ENCODE results near the gene ZNF584.
"Not testable (repeated sequence)": the region's sequence is repeated elsewhere in the genome, so short reads cannot be mapped to it uniquely, and the experiment has no call there.

ZNF584 gene

GRCh38 chr19:58408152-58409009 is at the start of gene ZNF584:
Gene ZNF584 (plus strand): TSS chr19:58408649. CDS start chr19:58409148, 499 bp downstream.
- peak; percentile 96 for DNase-seq (ENCODE audit: low spot score)

- DNase-seq (ENCODE audit: low spot score): peak; percentile 21
These were observed 46.6 kb upstream of the ZNF584 start for GRCh38 chr19:58361900-58362271.

- peak; percentile 96 for DNase-seq (ENCODE audit: low spot score)
These were observed 46.0 kb upstream of the ZNF584 start, which contains the start of gene ZNF497 for GRCh38 chr19:58362272-58362994. Gene ZNF497 (minus strand): TSS chr19:58362751. CDS start chr19:58357635, 5,116 bp downstream.

GRCh38 chr19:58364146-58364545 is 44.3 kb upstream of the ZNF584 start:
- DNase-seq (ENCODE audit: low spot score): no peak

GRCh38 chr19:58366585-58367430 is 41.6 kb upstream of the ZNF584 start:
- DNase-seq (ENCODE audit: low spot score): no peak

- DNase-seq (ENCODE audit: low spot score): no peak
These were observed 40.6 kb upstream of the ZNF584 start for GRCh38 chr19:58367698-58368454.

DNA sequence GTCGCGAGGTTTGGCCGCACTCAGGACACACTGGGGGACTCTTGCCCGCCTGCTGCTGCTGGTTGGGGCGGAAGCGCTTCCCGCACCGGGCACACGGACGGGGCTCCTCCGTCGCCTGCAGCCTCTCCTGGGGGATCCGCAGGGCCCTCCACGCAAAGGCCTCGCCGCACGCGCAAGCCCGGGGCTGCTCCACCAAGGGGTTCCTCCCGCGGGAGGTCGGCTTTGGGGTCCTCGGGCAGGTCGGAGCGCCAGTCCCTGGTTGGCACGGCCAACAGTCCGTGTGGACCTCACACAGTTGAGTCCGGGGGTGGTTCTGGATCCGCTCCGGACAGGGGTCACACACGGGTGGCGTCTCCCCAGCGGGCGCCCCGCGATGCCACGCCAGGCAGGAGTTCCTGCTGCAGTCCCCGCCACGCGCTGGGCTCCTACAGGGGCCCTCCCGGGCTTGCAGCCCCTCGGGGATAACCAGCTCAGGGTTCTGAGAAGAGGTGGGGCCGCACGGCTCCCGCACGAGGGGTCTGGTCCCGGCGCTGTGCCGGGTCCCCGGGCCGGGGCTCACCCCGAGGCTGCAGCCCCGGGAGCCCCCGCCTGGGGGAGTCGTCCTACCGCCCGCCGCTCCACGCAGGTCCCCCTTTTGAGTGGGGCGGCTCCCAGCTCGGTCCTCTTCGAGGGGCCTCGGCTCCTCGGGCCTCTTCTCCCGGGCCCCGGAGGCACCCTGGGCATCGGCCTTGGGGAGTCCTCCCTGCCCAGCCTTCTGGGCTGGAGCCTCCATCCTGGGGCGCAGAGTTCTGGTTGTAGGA is 39.7 kb upstream of the ZNF584 start:
- DNase-seq (ENCODE audit: low spot score): no peak

GRCh38 chr19:58372311-58373133 is 35.9 kb upstream of the ZNF584 start:
- no peak for DNase-seq (ENCODE audit: low spot score)

DNA sequence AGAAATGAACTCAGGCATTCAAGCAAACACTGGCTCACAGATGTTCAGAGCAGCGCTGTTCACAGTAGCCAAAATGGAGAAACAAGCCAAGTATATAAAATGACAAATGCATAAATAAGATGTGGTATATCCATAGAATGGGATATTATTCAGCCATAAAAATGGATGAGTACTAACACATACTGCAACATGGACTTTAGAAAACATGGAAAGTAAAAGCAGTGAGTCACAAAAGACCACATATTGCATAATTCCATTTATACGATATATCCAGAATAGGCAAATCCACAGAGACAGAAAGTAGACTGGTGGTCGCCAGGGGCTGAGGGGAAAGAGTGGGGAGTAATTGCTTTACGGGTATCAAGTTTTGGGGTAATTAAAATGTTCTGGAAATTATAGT is 34.2 kb upstream of the ZNF584 start:
- no peak for DNase-seq (ENCODE audit: low spot score)

DNA sequence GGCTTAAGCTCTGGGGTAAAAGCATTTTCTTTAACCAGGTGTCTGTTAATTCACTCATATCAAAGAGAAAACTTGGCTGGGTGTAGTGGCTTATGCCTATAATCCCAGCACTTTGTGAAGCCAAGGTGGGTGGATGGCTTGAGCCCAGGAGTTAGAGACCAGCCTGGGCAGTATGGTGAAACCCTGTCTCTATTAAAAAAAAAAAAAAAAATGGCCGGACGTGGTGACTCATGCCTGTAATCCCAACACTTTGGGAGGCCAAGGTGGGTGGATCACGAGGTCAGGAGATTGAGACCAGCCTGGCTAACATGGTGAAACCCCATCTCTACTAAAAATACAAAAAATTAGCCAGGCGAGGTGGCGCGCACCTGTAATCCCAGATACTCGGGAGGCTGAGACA is 31.7 kb upstream of the ZNF584 start:
- DNase-seq (ENCODE audit: low spot score): not testable (repeated sequence)

DNA sequence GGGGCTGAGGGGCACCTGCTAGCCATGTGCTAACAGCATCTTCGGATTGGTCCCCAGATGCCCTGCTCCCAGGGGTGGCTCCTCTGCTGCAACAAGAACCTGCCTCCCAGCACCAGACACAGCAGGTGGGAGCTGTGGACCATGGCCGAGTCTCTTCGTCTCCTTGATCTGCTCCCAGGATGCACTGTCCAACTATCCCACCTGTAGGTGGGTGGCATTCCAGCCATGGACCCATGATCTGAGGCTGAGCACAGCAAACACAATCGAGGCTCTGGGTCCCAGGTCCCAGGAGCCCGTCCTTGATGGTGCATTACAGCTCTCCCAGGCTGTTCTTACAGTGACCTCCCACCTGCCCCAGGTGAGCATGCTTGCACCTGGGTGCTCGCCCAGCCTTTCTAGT is 29.2 kb upstream of the ZNF584 start:
- DNase-seq (ENCODE audit: low spot score): no peak

DNA sequence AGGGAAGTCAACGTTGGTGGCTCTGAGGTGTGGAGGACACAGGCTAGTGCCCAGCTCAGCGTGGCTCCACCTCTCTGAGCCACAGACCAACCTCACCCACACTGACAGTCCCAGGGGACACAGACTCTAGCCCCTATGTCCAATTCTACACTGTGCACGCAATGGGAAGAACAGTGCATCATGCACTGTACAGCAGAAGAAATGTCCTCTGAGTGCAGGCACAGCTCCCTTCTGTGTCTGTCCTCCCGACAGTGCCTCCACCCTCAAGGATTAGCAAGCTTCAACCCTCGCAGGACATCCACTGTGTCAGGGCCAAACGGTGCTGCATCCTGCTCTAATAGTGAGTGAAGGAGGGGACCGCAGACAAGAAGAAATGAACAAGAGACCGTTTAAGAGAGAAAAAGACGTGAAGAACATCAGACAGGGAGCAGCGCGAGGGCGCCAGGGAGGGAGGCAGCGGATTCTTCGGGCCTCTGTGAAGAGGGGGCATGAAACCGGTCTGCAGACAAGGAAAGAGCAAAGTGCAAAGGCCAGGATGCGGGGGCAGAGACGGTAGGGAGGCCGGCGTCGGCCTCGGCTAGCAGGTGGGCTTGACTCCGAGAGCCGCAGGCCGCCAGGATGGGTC is 28.3 kb upstream of the ZNF584 start:
- peak; percentile 26 for DNase-seq (ENCODE audit: low spot score)

DNA sequence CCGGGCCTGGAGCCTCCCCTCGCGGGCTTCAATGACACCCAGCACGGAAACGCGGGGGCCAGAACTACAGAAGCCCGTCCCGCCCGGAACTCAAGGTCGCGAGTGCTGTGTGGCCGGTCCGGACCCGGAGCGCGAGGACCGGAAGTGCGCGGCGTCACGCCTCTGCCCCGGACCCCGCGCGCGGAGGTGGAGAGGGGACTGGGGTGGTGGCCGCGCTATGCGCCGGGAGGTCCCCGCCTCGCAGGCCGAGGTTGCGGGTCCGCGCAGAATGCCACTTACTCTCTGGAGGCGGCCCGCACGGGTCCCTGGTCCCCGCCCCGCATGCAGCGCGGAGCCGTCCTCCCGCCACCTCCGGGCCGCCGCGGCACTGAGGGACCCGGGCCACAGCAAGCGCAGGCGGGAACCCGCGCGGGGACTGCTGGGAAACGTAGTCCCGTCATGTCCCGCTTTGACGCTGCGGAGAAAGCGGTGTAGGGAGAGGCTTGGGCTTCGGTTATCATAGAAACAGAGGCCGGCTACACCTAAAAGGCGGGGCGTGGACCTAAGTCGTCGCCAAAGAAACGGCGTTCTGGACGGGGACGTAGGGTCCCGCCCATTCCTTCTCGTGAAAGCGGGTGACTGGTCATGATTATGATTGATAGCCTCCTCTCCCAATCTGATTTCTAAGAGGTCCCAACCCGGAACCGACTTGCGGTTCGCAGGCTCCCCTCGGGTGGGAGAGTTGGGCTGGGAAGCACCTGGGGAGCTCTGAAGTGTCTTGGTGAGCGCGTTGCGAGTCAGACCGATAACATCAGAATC is 27.6 kb upstream of the ZNF584 start, which contains the start of gene ZNF837:
Gene ZNF837 (minus strand): TSS at position 369 of the 798 bp plus-strand sequence. CDS start 11,698 bp downstream, outside the sequence.
- peak; percentile 100 for DNase-seq (ENCODE audit: low spot score)

- no peak for DNase-seq (ENCODE audit: low spot score)
These were observed 26.8 kb upstream of the ZNF584 start for GRCh38 chr19:58381460-58382212.

DNA sequence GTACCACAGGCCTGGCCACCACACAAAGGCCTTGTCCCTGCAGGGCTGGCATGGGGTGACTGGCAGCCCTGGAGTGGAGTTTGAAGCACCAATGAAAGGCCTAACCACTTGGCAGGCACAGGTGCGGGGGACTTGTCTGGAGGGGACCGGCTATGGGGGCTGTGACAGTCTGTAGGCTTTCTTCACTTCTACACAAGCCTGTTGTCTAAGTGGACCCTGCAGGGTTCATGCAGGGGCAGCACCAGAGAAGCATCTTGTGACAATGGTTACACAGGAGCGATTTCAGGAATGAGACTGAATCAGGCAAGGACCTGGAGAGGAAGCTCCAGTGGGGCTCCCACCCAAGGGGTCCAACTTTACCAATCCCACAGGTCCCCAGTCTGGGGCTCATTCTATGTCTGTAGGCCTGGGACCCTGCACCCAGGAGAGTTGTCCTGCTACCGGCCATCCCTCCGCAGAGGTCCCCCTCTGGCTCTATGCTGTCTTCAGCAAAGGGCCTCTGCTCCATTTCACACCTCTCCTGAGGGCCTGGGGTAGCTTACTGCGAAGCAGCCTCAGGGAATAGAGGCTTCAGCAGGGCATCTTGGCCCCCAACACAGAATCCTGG is 25.3 kb upstream of the ZNF584 start:
- DNase-seq (ENCODE audit: low spot score): no peak

DNA sequence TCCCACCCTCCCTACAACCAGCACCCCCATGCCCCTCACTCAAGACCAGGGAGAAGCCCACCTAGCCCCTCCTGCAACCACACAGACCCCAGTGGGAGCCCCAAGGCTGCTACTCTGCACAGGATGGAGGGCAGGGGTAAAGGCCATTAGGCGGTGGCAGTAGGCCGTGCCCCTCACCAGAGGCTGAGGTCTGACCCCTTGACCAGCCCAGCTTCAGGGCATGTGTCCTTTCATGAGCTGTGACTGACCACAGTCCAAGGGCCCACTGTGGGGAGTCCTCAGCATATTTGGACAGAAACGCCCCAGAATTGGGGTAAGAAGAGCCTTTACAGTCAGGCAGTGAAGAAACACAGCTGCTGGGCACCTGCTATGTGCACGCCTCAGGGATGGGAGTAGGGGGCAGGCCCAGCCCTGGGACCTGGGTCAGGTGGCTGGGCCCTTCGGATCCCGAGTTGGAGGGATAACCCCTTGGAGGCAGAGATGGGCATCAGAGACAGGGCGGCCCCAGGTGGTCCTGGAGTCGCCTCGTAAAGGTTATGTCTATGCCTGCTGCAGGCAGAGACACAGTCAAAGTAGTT is 23.0 kb upstream of the ZNF584 start:
- no peak for DNase-seq (ENCODE audit: low spot score)

All from hematopoietic multipotent progenitor cell treated with erythropoietin and hydrocortisone succinate and interleukin-3 and kit ligand, for 15 days (in vitro differentiated cells).